GM23338 (cell line): Measurements from ENCODE around the gene TPT1. TPM values are rescaled to one million over a fixed set of nuclear protein-coding genes. Genes with fewer than 3 reads are reported as not detected.

Experiments
- ATAC-seq: fragments of 200-7000 bp; cut with Tn5 transposase; 3 replicates; pipeline ENCODE4 v1.9.1; 2020
- DNase-seq: peaks from one replicate; pipeline ENCODE4 v3.0.0-alpha.2; 2015; ENCODE audit warnings: low spot score
- H2AFZ ChIP-seq: fragments of 200-600 bp; sonication (generic); 2 replicates; pipeline ENCODE4 v1.8.0; 2016; ENCODE audit warnings: antibody characterized with exemption, mild to moderate bottlenecking, moderate library complexity
- H3F3A ChIP-seq: fragments of 200-600 bp; sonication (generic); replicated peaks from 2 replicates; pipeline ENCODE4 v1.8.0; 2017; ENCODE audit warnings: antibody characterized with exemption, mixed run types, low read depth
- H3K27ac ChIP-seq: fragments of 200-600 bp; sonication (generic); 2 replicates; pipeline ENCODE4 v1.6.1; 2016; ENCODE audit warnings: low read depth
- H3K27me3 ChIP-seq: fragments of 200-600 bp; sonication (generic); 2 replicates; pipeline ENCODE4 v1.8.0; 2016; ENCODE audit warnings: mild to moderate bottlenecking, mixed run types, moderate library complexity; ENCODE audit not compliant: insufficient read depth
- H3K36me3 ChIP-seq: fragments of 200-600 bp; sonication (generic); 2 replicates; pipeline ENCODE4 v1.8.0; 2016; ENCODE audit warnings: mild to moderate bottlenecking; ENCODE audit not compliant: insufficient read depth
- H3K4me1 ChIP-seq: fragments of 200-600 bp; sonication (generic); 2 replicates; pipeline ENCODE4 v1.8.0; 2016; ENCODE audit warnings: mild to moderate bottlenecking, moderate library complexity; ENCODE audit not compliant: insufficient read depth
- H3K4me2 ChIP-seq: fragments of 200-600 bp; sonication (generic); 2 replicates; pipeline ENCODE4 v1.7.1; 2017; ENCODE audit warnings: mixed run types
- H3K4me3 ChIP-seq: fragments of 200-600 bp; sonication (generic); 2 replicates; pipeline ENCODE4 v1.6.1; 2016; ENCODE audit warnings: mixed run types
- H3K79me2 ChIP-seq: fragments of 200-600 bp; sonication (generic); replicated peaks from 2 replicates; pipeline ENCODE4 v1.8.0; 2017; ENCODE audit warnings: mild to moderate bottlenecking; ENCODE audit not compliant: insufficient read depth
- H3K9me2 ChIP-seq: fragments of 200-600 bp; sonication (generic); 2 replicates; pipeline ENCODE4 v1.8.0; 2017; ENCODE audit not compliant: insufficient read depth
- H4K20me1 ChIP-seq: fragments of 200-600 bp; sonication (generic); replicated peaks from 2 replicates; pipeline ENCODE4 v1.8.0; 2017; ENCODE audit warnings: mild to moderate bottlenecking; ENCODE audit not compliant: insufficient read depth
- H3K27ac Mint-ChIP-seq: 2 replicates; pipeline ENCODE4 v1.8.0; 2020; ENCODE audit warnings: inconsistent platforms, mild to moderate bottlenecking, moderate library complexity, mixed read lengths
- H3K27me3 Mint-ChIP-seq: 3 replicates; pipeline ENCODE4 v1.8.0; 2022; ENCODE audit warnings: low read depth, mild to moderate bottlenecking, moderate library complexity, mixed read lengths, inconsistent platforms; ENCODE audit not compliant: insufficient read depth, poor library complexity
- H3K36me3 Mint-ChIP-seq: 3 replicates; pipeline ENCODE4 v1.8.0; 2021; ENCODE audit warnings: low read depth, mild to moderate bottlenecking, inconsistent platforms, moderate library complexity, mixed read lengths
- H3K4me1 Mint-ChIP-seq: 3 replicates; pipeline ENCODE4 v1.8.0; 2020; ENCODE audit warnings: mild to moderate bottlenecking, inconsistent platforms, mixed read lengths
- H3K4me3 Mint-ChIP-seq: 3 replicates; pipeline ENCODE4 v1.8.0; 2021; ENCODE audit warnings: moderate library complexity, mild to moderate bottlenecking, inconsistent platforms, mixed read lengths
- H3K9me3 Mint-ChIP-seq: 3 replicates; pipeline ENCODE4 v1.8.0; 2020; ENCODE audit warnings: moderate library complexity, mild to moderate bottlenecking, inconsistent platforms, mixed read lengths
- EZH2 ChIP-seq: fragments of 200-600 bp; sonication (generic); IDR thresholded peaks from one replicate; pipeline ENCODE4 v1.8.0; 2017; ENCODE audit warnings: antibody characterized with exemption, mild to moderate bottlenecking, low read depth; ENCODE audit not compliant: unreplicated experiment
- NANOG ChIP-seq: IDR thresholded peaks from 2 replicates; pipeline ENCODE4 v1.6.1; 2016; ENCODE audit warnings: antibody characterized with exemption, borderline replicate concordance
- polyA plus RNA-seq: library from polyadenylated mRNA; unstranded; fragments of >200 nt; fragmentation: Nextera tagmentation; extraction: Ambion mirVana; gene quantifications from 2 replicates; pipeline ENCODE4 v1.2.1, GENCODE V29; 2016
- total RNA-seq: library from RNA; depleted of rRNA; stranded (reverse); fragments of >200 nt; shearing (Covaris generic); gene quantifications from 2 replicates; pipeline ENCODE4 v1.2.3, GENCODE V29; 2014
- TF ChIP-seq, protein P1 (sequence below): fragments of 250-450 bp; sonication (Bioruptor Pico); IDR thresholded peaks from 2 replicates; pipeline ENCODE4 v1.5.0; 2020; ENCODE audit warnings: mild to moderate bottlenecking, moderate library complexity

TPT1 gene
- total and polyA plus RNA-seq, 2 experiments from 2014 or later: 1,385 to 2,519 TPM

DNA sequence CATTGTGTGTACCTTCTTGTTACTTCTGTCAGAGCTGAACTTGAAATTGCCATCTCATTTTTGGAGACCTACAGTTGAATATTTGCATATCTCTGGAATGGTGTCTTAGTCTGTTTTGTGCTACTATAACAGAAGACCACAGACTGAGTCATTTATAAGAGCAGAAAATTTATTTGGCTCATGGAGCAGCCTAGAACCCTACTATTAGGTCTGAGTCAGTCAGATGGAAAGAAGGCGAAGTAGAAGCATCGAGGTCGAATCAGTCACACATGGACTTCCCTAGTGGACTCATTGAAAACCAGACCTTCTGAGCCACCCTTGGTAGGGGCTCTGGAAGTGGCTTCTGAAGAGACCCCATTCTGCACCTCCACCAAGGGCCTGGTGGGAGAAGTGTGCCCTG is 33.9 kb upstream of the TPT1 start (continued):
- TF ChIP-seq, protein P1, sequence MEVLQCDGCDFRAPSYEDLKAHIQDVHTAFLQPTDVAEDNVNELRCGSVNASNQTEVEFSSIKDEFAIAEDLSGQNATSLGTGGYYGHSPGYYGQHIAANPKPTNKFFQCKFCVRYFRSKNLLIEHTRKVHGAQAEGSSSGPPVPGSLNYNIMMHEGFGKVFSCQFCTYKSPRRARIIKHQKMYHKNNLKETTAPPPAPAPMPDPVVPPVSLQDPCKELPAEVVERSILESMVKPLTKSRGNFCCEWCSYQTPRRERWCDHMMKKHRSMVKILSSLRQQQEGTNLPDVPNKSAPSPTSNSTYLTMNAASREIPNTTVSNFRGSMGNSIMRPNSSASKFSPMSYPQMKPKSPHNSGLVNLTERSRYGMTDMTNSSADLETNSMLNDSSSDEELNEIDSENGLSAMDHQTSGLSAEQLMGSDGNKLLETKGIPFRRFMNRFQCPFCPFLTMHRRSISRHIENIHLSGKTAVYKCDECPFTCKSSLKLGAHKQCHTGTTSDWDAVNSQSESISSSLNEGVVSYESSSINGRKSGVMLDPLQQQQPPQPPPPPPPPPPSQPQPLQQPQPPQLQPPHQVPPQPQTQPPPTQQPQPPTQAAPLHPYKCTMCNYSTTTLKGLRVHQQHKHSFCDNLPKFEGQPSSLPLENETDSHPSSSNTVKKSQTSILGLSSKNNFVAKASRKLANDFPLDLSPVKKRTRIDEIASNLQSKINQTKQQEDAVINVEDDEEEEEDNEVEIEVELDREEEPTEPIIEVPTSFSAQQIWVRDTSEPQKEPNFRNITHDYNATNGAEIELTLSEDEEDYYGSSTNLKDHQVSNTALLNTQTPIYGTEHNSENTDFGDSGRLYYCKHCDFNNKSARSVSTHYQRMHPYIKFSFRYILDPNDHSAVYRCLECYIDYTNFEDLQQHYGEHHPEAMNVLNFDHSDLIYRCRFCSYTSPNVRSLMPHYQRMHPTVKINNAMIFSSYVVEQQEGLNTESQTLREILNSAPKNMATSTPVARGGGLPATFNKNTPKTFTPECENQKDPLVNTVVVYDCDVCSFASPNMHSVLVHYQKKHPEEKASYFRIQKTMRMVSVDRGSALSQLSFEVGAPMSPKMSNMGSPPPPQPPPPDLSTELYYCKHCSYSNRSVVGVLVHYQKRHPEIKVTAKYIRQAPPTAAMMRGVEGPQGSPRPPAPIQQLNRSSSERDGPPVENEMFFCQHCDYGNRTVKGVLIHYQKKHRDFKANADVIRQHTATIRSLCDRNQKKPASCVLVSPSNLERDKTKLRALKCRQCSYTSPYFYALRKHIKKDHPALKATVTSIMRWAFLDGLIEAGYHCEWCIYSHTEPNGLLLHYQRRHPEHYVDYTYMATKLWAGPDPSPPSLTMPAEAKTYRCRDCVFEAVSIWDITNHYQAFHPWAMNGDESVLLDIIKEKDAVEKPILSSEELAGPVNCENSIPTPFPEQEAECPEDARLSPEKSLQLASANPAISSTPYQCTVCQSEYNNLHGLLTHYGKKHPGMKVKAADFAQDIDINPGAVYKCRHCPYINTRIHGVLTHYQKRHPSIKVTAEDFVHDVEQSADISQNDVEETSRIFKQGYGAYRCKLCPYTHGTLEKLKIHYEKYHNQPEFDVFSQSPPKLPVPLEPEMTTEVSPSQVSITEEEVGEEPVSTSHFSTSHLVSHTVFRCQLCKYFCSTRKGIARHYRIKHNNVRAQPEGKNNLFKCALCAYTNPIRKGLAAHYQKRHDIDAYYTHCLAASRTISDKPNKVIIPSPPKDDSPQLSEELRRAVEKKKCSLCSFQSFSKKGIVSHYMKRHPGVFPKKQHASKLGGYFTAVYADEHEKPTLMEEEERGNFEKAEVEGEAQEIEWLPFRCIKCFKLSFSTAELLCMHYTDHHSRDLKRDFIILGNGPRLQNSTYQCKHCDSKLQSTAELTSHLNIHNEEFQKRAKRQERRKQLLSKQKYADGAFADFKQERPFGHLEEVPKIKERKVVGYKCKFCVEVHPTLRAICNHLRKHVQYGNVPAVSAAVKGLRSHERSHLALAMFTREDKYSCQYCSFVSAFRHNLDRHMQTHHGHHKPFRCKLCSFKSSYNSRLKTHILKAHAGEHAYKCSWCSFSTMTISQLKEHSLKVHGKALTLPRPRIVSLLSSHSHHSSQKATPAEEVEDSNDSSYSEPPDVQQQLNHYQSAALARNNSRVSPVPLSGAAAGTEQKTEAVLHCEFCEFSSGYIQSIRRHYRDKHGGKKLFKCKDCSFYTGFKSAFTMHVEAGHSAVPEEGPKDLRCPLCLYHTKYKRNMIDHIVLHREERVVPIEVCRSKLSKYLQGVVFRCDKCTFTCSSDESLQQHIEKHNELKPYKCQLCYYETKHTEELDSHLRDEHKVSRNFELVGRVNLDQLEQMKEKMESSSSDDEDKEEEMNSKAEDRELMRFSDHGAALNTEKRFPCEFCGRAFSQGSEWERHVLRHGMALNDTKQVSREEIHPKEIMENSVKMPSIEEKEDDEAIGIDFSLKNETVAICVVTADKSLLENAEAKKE: no peak
- TF ChIP-seq NANOG: no peak

DNA sequence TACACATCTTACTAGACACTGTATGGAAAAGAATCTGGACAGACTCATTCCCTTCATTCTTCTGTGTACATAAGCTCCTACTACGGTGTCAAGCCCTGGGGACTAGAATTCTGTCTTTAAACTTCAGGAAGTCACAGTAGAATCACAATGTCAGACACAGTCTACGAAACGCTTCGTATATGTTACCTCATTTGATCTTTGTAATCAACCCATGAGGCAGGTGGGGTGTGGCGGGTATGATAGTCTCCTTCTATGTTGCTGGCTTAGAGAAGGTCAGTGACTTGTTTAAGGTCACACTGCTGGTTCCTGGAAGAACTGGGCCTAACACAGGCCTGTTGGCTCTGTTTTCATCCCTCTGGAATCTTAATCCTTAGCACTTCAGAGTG is 32.2 kb upstream of the TPT1 start:
- DNase-seq (no peak), ATAC-seq (no peak)
- Histone ChIP-seq H3K27ac (no peak overlapping the region), H4K20me1 (no peaks in the 10 kb centered on the region), H3K4me3 (no peak overlapping the region), H3F3A (peaks cover 5% of the 10 kb centered on the region; the same call in 1 of the 2 replicates), H3K36me3 (no peaks in the 10 kb centered on the region), H3K27me3 (no peaks in the 10 kb centered on the region), H3K4me2 (no peak overlapping the region), H3K79me2 (no peaks in the 10 kb centered on the region), H3K4me1 (peaks cover 10% of the 10 kb centered on the region), H2AFZ (no peak overlapping the region), H3K9me2 (no peaks in the 10 kb centered on the region)
- TF ChIP-seq EZH2: no peak
- Mint-ChIP-seq H3K4me1 (peaks cover 16% of the 10 kb centered on the region), H3K4me3 (no peak overlapping the region), H3K36me3 (no peaks in the 10 kb centered on the region), H3K27ac (no peak overlapping the region), H3K27me3 (peaks cover 13% of the 10 kb centered on the region), H3K9me3 (no peaks in the 10 kb centered on the region)
